Measurements from ENCODE around the gene MAMDC2.
"Not testable (repeated sequence)": the region's sequence is repeated elsewhere in the genome, so short reads cannot be mapped to it uniquely, and the experiment has no call there.

DNA sequence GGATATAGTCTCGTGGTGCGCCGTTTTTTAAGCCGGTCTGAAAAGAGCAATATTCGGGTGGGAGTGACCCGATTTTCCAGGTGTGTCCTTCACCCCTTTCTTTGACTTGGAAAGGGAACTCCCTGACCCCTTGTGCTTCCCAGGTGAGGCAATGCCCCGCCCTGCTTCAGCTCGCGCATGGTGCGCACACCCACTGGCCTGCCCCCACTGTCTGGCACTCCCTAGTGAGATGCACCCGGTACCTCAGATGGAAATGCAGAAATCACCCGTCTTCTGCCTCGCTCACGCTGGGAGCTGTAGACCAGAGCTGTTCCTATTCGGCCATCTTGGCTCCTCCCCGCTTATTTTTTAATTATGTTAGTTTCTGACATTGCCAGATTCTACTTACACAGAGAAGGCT, 161.1 kb downstream of the MAMDC2 start:
- TF ChIP-seq, protein P1, sequence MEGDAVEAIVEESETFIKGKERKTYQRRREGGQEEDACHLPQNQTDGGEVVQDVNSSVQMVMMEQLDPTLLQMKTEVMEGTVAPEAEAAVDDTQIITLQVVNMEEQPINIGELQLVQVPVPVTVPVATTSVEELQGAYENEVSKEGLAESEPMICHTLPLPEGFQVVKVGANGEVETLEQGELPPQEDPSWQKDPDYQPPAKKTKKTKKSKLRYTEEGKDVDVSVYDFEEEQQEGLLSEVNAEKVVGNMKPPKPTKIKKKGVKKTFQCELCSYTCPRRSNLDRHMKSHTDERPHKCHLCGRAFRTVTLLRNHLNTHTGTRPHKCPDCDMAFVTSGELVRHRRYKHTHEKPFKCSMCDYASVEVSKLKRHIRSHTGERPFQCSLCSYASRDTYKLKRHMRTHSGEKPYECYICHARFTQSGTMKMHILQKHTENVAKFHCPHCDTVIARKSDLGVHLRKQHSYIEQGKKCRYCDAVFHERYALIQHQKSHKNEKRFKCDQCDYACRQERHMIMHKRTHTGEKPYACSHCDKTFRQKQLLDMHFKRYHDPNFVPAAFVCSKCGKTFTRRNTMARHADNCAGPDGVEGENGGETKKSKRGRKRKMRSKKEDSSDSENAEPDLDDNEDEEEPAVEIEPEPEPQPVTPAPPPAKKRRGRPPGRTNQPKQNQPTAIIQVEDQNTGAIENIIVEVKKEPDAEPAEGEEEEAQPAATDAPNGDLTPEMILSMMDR (conservative IDR thresholded peaks at IDR 0.05 in 1 of 2, IDR thresholded peaks at IDR 0.05 in 1 of 2; ENCODE audit: extremely low read depth in 1 of 2, insufficient read depth in 1 of 2, low read depth in 1 of 2, low read length in 2 of 2) = not testable (repeated sequence)
- not testable (repeated sequence) for TF ChIP-seq EZH2 (IDR thresholded peaks at IDR 0.05; ENCODE audit: borderline replicate concordance, low read length)

All from mammary epithelial cell (primary cell).